ENCODE results near the gene UBE3A.
"Not testable (repeated sequence)": the region's sequence is repeated elsewhere in the genome, so short reads cannot be mapped to it uniquely, and the experiment has no call there.

UBE3A gene

DNA sequence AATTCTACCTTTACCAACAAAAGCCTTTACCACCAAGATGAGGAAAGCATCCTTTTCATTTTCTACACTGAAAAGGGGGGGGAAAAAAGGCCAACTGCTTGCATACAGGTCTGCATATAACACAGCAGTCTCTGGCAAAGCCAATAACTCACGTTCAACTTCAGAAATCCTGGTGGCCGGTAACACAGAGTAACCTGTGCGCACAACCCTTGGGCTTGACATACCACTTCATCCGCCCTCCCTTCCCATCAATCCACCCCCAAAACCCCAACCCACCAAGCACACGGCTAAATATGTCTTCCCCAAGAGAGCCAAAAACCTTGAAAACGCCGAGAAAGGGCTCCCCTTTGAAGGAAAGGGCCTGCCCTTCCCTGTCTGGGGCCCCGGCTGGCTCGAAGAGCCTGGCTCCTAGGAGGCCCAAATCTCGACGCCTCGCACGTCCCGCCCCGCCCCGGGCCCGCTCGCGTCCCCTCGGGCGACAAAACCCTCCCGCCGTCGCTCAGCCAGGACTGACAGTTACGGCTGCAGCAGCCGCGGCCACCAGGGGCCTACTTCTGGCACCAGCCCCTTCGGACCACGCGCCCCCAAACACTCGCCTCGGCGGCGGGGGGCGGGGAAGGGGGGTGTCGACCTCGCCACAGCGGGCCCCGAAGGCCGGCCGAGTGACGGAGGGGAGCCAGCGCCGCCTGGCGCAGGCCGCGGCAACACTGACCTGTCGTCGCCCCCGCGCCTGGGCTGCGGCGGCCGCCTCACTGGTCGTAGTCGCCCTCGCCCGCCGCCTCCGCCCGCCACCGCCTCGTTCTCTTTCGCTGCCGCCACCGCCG, 835 bp downstream of the UBE3A start:
- peak; percentile 82 for DNase-seq

- no peak for DNase-seq
Measured at GRCh38 chr15:25436707-25437106, 2.1 kb downstream of the UBE3A start.

GRCh38 chr15:25435474-25436243, 3.2 kb downstream of the UBE3A start:
- DNase-seq: no peak

DNA sequence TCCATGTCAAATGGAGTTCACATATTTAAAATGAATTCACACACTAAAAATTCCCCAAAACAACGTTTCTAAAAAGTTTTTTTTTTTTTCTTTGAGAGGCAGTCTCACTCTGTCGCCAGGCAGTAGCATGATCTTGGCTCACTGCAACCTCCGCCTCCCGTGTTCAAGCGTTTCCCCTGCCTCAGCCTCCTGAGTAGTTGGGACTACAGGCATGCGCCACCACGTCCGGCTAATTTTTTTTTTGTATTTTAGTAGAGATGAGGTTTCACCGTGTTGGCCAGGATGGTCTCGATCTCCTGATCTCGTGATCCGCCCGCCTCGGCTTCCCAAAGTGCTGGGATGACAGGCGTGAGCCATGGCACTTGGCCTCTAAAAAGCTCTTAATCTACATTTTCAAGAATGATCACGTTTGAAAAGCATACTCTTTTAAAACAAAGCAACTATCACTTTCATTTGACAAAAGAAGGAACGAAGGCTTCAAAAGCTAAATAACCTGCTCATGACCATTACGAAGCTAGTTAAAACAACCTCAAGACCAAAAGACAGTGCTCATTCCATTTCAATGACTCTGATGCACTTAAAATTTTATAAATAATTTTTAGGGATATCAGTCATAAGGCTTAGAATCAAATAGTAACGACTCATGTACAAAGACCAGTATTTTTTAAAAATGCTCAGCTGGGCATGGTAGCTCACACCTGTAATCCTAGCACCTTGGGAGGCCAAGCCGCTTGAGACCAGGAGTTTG, 5.5 kb downstream of the UBE3A start:
- no peak for DNase-seq

GRCh38 chr15:25431836-25432561, 6.8 kb downstream of the UBE3A start:
- no peak for DNase-seq

DNA sequence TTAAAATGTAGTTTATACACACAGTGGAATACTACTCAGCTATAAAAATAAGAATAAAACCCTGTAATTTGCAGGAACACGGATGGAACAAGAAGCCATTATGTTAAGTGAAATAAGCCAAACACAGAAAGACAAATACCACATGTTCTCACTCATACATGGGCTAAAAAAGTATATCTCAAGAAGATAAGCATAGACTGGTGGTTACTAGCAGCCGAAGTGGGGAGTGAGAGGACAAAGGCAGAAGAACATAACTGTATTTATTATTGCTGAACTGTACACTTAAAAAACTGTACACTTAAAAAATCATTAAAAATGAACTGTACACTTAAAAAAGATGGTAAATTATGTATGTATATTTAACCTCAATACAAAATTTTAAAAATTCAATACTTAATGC, 11.0 kb downstream of the UBE3A start:
- DNase-seq: no peak

GRCh38 chr15:25426896-25427610, 11.8 kb downstream of the UBE3A start:
- no peak for DNase-seq

DNA sequence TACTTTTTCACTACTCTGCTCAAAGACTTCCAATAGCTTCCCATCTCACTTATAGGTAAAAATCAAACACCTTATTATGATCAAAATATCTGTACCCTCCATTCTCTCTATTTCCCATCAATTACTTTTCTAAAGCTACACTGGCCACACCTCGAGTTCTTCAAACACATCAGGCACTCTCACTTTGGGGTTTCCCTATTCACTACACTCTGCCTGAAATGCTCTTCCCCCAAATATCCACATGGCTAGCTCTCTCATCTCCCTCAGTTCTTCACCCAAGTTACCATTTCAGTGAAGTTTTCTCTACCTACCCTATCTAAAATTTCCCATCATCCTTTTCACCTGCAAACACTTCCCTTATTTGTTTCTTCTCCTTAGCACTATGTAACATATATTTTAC, 14.8 kb downstream of the UBE3A start:
- no peak for DNase-seq

DNA sequence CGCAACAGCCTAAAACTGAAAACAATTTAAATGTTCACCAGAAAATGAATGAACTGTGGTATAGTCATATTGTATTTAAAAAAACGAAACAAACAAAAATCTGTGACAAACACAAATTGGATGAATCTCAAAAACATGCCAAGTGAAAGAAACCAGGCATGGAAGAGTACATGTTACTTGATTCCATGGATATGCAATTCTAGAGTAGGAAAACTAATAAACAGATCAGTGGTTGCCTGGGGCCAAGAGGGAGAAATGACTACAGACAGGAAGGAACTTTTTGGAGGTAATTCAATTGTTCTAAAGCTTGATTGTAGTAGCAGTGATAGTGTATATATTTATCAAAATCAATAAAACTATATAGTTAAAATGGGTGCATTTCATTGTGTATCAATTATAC, 16.8 kb downstream of the UBE3A start:
- no peak for DNase-seq

- DNase-seq: no peak
Measured at GRCh38 chr15:25418202-25418601, 20.6 kb downstream of the UBE3A start.

- no peak for DNase-seq
Measured at GRCh38 chr15:25417604-25418003, 21.2 kb downstream of the UBE3A start.

DNA sequence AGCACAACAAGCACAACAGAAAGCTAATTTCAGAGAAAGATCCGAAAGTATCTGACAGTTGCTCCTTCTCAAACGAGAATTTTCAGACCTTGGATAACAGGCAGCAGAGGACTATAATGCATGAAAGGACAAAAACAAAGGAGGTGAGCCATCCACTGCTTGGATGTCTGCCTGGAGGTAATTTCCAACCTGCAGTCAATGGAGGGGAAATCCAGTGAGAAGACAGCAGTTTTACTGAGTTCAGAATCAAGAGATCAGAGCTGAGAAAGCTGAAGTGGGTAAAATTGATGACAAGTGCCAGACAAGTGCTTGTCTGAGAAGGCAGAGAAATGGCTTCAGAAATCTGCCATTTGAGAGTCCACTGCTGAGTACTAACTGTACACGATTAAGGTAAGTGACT, 22.1 kb downstream of the UBE3A start:
- no peak for DNase-seq

DNA sequence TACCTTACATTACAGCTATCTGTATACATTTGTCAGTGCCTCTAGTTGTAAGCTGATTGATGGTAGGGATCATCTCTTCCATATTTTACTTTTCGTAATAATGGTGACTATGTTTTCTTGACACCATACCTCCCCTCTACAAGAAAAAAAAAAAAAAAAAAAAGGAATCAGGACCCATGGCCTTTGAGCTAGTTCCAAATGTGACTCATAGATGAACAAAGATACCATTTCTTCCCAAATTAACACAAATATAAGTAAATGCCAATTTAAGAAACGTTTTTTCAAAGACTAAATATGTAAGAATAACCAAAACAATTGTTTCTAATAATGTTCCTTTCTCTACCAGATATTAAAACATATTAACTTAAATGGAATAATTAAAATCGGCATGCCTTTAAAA, 23.1 kb downstream of the UBE3A start:
- no peak for DNase-seq

- no peak for DNase-seq
Measured at GRCh38 chr15:25415217-25415616, 23.6 kb downstream of the UBE3A start.

GRCh38 chr15:25410649-25411048, 28.2 kb downstream of the UBE3A start:
- no peak for DNase-seq

- not testable (repeated sequence) for DNase-seq
Measured at GRCh38 chr15:25409731-25410130, 29.1 kb downstream of the UBE3A start.

DNA sequence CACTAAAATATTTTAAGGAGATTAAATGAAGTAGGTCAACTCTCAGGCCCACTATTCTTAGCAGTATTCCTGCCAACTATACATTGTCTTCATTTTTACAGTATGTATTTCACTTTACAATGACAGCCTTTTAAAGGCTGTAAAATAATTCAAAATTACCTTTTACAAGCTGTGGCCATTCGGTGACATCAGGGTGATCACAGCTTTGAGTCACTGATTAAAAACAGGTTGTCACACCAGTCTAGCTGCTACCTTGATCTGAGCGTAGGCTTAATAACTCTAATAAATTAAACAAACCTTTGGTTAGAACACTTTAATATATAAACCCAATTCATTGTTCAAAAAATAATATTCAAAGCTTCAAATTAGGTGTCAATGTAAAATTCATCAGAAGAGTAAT, 29.9 kb downstream of the UBE3A start:
- DNase-seq: no peak

DNA sequence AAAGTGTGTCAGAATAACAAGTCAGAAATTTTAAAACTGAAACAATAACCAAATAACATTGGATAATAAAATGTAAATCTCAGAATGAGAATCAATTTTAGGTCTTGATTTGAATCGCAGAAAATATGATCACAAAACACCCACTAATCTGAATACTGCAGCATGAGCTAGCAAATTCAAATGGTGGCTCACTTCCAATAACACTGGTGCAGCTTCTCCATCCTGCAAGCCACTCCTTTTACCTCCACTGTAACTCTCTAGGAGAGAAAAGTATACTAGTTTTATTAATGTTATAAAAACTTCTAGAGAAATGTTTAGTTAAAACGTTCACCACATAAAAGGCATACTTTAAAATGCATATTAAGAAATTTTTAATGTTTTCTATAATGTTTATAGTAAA, 30.4 kb downstream of the UBE3A start:
- no peak for DNase-seq

- DNase-seq: no peak
Measured at GRCh38 chr15:25407950-25408349, 30.9 kb downstream of the UBE3A start.

DNA sequence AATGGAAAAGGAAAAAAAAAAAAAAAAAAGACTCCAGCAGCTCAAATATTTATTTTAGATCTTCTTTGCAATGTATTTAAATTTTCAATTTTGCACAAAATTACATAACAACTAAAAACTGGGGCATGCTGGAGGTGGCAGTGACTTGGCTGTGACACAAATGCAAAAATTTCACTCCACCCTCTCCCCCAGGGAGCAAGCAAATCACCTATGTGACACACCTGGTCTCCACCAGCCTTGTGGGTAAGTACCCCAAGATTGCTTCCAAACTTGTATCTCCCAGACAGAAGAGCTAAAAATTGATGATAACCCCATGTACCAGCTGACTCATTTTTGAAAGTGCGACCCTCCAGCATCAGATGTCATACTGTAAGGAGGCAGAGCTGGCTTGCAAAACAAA, 32.0 kb downstream of the UBE3A start:
- no peak for DNase-seq

DNA sequence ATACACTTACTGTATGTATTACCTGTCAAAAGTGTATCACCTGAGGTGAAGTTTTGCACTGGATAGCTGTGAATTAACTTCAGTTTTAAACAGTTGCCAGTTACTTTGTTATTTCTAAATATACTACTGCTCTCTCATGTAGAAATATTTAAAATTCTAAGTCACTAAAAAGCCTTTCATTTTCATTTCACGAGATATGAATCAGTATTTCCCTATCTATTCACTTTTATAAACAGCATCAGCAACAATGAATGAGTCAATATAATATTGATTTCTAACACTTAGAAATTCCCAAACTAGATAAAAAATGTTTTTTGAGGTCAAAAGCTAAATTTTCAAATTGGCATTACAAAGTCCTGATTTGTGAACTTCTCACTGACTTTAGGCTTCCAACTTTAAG, 32.6 kb downstream of the UBE3A start:
- no peak for DNase-seq

- DNase-seq: no peak
Measured at GRCh38 chr15:25403771-25404170, 35.1 kb downstream of the UBE3A start.

All from activated CD8-positive, alpha-beta memory T cell treated with anti-CD3 and anti-CD28 coated beads for 24 hours (primary cell).